Astrocyte of the cerebellum (primary cell): ENCODE results near the gene PCNX2.
A peak's percentile ranks its signal among the peaks of the same experiment; 100 is the strongest.

Experiments
- DNase-seq: peaks from one replicate; pipeline ENCODE4 v3.0.0-alpha.2; 2011; ENCODE audit warnings: low read depth
- H3K4me3 ChIP-seq: 2 replicates; pipeline ENCODE4 v1.5.1; 2011; ENCODE audit warnings: mild to moderate bottlenecking, low read depth, low read length, moderate library complexity
- CTCF ChIP-seq: IDR thresholded peaks from 2 replicates; pipeline ENCODE4 v1.5.1; 2012; ENCODE audit warnings: low read length, low read depth, moderate library complexity, mild to moderate bottlenecking; ENCODE audit errors: missing control alignments
- in situ Hi-C: cut with HindIII; loops from 2 replicates; pipeline ENCODE4 v1.10.0; 2017; ENCODE audit warnings: low sequenced_read_pairs

The PCNX2 gene

GRCh38 chr1:233025157-233025556, 270.4 kb downstream of the PCNX2 start:
- in situ Hi-C loops, result no loop called here
- peak; percentile 61 for TF ChIP-seq CTCF
- no peak overlapping the region for H3K4me3 ChIP-seq
- peak; percentile 12 for DNase-seq

GRCh38 chr1:233024199-233024598, 271.3 kb downstream of the PCNX2 start:
- no peak for TF ChIP-seq CTCF
- in situ Hi-C loops, result no loop called here
- H3K4me3 ChIP-seq, result no peak overlapping the region
- no peak for DNase-seq

DNA sequence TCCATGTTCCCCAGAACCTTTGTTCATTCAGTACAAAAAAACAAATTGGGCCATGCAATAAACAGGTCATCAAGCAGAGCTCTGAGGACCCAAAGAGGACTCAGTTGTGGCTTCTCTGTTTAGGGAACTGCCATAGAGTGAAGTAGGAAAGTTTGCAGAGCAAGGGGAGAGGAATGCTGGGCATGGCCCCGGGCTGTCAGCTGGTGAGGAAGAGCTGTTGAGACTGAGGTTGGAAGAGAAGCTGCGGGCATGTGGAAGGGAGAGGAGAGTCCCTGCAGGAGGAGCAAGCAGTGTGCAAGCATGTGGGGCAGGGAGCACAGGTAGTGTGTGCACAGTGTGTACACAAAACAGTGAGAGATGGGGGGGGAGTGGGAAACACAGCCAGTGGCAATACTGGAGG, 273.3 kb downstream of the PCNX2 start:
- no peak for DNase-seq
- no peak for TF ChIP-seq CTCF
- in situ Hi-C loops, result no loop called here
- no peak overlapping the region for H3K4me3 ChIP-seq

GRCh38 chr1:233020426-233020825, 275.1 kb downstream of the PCNX2 start:
- peak; percentile 33 for DNase-seq
- in situ Hi-C loops, result no loop called here
- no peak overlapping the region for H3K4me3 ChIP-seq

DNA sequence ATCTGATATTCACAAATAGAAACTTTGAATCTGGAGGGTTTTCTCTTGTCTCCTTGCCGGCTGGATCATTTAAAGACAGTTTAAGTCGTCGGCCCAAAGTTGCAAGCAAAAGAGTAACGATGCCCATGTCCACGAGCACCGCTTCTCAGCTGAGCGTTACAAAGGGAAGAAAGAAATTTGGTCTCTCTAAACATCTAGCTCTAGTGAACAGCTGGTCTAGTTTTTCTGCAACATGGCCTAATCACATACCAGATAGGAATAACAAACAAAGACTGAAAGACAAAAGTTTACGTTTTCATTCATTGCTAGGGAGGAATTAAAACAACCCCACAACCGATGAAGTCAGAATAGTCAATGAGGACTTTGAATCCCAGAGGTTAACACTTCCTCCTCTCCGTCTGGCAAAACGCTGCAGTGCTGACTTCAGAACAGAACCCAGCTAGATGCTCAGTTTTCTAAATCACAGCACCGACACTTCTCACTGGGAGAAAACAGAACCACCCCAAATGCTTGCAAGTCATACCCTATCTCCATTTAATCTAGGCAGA, 275.7 kb downstream of the PCNX2 start:
- no peak overlapping the region for H3K4me3 ChIP-seq
- no peak for DNase-seq
- TF ChIP-seq CTCF, result no peak
- in situ Hi-C loops, result no loop called here

More at GRCh38 chr1:233020426-233020825, 275.1 kb downstream of the PCNX2 start:
- no peak for TF ChIP-seq CTCF

- in situ Hi-C loops, result no loop called here
- no peak overlapping the region for H3K4me3 ChIP-seq
- no peak for DNase-seq
- no peak for TF ChIP-seq CTCF
Measured at GRCh38 chr1:233019083-233019482, 276.4 kb downstream of the PCNX2 start.
